Subcutaneous adipose tissue (tissue), 4 donors: ENCODE measurements around the gene HDAC7. TPM values are rescaled to one million over a fixed set of nuclear protein-coding genes. Genes with fewer than 3 reads are reported as not detected.

Experiments used
- total RNA-seq, 4 donors: library from RNA; depleted of rRNA; stranded (reverse); fragments of >200 nt; gene quantifications; one replicate each; pipeline ENCODE4 v1.1.0, GENCODE V29; 2016
- TF ChIP-seq, protein P1 (sequence below): fragments of 450-650 bp; IDR thresholded peaks from one replicate; pipeline ENCODE4 v1.5.1; 2016; ENCODE audit warnings: low read depth, mild to moderate bottlenecking, control low read depth, antibody characterized with exemption, moderate library complexity

The HDAC7 gene
- total RNA-seq, 4 donors from 2014 or later: 25.8 to 72.9 (median 43.0) TPM

DNA sequence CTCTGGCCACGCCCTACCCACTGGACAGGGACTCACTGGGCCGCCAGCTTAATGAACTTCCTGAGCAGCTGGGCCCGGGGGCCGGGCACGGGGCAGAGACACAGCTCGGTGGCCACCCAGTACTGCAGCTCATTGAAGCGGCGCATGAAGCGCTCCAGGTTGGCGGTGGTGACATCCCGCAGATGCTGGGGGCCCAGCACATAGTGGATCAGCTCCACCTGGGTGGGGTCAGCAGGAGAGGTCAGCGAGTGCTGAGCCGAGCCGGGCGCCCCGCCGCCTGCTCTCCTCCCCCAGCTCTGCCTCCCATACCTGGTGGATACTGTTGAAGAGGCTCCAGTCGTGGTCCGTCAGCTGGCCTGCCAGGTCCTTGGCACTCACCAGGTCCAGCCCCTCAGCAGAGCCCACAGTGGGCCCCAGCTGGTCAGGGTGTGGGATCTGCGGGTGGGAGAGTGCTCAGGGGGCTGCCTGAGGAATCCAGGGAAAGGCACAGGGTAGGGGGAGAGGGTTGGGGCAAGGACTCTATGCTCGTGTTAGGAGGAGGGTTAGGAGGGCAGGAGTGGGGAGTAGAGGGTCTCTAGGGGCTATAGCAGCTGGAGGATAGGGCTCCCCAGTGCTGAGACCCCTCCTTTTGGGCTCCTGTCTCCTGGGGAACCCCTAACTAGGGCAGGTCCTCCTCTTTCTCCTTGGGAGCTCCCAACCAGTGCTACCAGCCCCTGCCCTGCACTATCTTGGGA, 78.9 kb downstream of the HDAC7 start:
- TF ChIP-seq, protein P1, sequence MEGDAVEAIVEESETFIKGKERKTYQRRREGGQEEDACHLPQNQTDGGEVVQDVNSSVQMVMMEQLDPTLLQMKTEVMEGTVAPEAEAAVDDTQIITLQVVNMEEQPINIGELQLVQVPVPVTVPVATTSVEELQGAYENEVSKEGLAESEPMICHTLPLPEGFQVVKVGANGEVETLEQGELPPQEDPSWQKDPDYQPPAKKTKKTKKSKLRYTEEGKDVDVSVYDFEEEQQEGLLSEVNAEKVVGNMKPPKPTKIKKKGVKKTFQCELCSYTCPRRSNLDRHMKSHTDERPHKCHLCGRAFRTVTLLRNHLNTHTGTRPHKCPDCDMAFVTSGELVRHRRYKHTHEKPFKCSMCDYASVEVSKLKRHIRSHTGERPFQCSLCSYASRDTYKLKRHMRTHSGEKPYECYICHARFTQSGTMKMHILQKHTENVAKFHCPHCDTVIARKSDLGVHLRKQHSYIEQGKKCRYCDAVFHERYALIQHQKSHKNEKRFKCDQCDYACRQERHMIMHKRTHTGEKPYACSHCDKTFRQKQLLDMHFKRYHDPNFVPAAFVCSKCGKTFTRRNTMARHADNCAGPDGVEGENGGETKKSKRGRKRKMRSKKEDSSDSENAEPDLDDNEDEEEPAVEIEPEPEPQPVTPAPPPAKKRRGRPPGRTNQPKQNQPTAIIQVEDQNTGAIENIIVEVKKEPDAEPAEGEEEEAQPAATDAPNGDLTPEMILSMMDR: no peak

DNA sequence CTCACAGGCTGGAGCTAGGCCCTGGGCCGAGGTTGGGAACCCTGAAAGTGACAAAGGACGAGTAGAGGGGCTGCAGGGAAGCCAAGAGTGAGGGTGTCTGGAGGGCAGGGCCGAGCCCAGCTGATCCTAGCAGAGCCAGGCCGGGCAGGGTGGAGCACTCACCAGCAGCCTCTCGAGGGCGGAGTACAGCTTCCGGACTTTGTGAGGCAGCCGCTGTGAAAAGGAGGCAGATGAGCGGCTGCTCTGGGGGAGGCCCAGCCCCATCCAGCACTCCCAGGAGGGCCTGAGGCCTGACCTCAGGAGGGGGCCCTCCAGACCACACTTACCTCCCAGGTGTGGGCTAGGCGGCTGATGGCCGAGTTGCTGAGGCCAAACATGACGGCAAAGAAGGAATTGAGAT, 79.7 kb downstream of the HDAC7 start:
- TF ChIP-seq, protein P1: no peak

DNA sequence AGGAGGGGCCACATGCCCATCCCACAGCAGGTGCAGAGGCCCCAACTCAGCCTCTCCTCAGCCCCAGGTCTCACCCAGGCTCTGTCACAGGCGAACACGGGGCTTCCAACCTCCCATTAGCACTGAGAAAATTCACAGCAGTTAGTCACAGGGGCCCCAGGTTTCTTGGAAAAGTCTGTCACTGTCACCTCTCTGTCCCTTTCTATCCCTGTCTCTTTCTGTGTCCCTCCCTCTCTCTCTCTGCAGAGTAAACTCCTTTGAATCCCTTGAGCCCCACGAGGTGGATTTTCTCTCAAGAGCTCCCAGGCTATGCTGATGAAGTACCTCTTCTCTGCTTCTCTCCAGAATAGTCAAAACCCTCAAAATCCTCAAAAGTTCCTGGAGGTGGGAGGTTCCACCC, 80.4 kb downstream of the HDAC7 start:
- TF ChIP-seq, protein P1: no peak

DNA sequence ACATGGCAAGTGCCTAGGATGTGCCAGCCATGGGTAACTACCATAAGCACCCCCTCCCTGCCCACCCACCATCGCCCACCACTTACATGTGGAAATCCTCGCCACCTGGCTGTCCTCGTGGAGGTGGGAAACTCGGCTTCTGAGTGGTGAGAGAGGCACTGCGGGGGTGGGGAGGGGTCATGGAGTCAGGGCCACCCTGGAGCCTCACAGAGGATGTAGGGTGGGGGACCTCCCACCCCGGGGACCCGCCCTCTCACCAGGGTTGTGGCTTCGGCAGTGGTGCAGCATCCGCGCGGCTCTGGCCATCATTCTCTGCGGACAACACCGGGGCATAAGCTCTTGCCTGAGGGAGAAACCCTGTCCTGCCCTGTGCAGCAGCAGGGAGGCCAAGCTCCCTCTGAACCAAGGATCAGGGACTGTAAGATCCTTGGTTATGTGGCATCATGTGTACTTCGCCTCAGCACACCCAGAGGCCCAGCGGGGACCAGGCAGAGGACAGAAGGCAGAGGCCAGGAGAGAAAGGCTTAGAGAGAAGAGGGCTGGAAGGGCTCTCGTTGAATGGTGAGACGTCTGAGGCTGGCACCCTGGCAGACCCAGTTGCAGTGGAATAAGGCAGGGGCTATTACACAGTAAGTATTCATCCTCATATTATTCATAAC, 81.6 kb downstream of the HDAC7 start:
- TF ChIP-seq, protein P1: no peak

DNA sequence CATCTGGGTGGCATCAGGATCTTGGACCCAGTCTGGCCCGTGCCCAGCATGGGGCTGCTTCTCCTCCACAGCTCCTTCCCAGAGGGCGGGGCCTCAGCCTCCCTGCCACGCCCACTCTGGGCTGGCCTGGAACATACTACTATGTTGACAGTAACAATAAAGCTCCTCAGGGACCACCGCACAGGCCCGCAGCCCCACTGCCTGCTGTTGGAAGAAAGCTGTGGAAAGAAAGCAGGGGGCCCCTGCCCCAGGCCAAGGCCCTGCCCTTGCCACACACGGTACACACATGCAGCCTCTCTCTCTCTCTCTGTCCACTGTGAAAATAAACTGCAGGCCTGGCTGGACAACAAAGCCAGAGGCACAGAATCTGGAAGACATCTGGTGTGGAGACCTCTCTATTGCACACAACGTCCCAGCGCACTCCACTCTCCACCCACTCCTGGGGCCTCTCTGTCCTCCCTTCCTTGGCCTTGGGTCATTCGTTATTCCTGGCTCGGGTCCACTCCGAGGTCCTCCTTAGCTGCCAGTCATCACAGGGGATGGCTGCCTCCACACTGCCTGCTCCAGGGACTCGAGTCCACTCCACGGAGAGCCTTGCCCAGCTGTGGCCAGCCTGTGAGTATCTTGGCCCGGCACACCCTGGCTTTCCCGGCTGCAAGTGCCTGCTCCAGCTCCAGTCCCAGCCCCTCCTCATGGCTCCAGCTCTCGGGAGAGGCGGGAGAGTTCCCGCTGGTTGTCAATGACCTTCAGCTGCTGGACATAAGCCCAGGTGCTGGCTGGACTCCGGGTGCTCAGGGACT, 82.6 kb downstream of the HDAC7 start:
- TF ChIP-seq, protein P1: no peak

DNA sequence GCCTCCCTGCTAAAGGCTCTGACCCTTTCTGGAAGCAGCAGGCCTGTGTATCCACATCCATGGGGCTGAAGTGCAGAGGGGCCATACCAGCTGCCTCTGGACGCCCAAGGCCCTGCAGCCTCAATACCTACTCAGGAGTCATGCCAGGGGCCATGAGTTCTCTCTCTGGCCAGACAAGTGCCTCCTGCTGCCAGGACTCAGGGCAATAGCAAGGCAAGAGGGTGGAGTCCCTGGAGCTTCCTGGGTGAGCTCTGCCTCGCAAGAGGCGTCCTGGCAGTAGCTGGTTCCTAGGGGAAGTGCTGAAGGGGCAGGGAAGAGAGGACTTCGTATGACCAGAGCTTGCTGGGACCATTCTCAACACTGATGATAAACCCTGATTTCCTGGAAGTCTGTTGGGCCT, 83.5 kb downstream of the HDAC7 start:
- TF ChIP-seq, protein P1: no peak

DNA sequence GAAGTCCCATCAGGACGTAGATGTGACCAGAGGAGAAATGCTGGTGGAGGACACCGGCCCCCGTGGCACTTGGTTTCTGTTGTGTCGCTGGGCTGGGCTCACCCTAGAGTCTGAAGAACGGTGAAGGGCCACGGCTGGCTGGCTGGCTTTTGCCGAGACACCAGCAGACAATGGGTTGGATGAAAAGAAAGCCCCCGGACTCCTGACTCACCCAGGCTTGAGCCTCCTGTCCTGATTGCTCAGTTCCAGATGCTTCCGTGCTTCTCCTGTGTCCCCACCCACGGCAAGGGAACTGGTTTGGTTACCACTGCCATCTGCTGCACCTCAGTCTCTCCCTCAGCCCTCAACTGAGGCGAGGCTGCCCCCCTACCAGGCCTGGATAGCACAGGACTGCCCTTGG, 84.1 kb downstream of the HDAC7 start:
- TF ChIP-seq, protein P1: no peak
